GM18858 (cell line): ENCODE measurements around the gene LYPD4.

Experiments
- ATAC-seq: cut with Tn5 transposase; IDR thresholded peaks from one replicate; pipeline ENCODE4 v1.9.1; 2021; ENCODE audit not compliant: unreplicated experiment

The LYPD4 gene

GRCh38 chr19:41844601-41845000 lies at the start of gene LYPD4:
LYPD4 (minus strand) TSS chr19:41844683; CDS start chr19:41839285, 5,398 bp downstream.
- no peak for ATAC-seq

- ATAC-seq: no peak
Measured at GRCh38 chr19:41893899-41894298, 49.4 kb upstream of the LYPD4 start.

GRCh38 chr19:41892173-41892902 lies 47.9 kb upstream of the LYPD4 start:
- ATAC-seq: no peak

- no peak for ATAC-seq
Measured at GRCh38 chr19:41890936-41891335, 46.5 kb upstream of the LYPD4 start.

GRCh38 chr19:41889896-41890295 lies 45.4 kb upstream of the LYPD4 start:
- no peak for ATAC-seq

- no peak for ATAC-seq
Measured at GRCh38 chr19:41888926-41889325, 44.4 kb upstream of the LYPD4 start.

- ATAC-seq: no peak
Measured at GRCh38 chr19:41887711-41888382, 43.4 kb upstream of the LYPD4 start.

- no peak for ATAC-seq
Measured at GRCh38 chr19:41886761-41887710, 42.6 kb upstream of the LYPD4 start.

GRCh38 chr19:41883821-41884733 lies 39.6 kb upstream of the LYPD4 start:
- peak; percentile 76 for ATAC-seq

GRCh38 chr19:41883463-41883820 lies 39.0 kb upstream of the LYPD4 start:
- no peak for ATAC-seq

- no peak for ATAC-seq
Measured at GRCh38 chr19:41882568-41883462, 38.3 kb upstream of the LYPD4 start, which contains the start of gene ARHGEF1. ARHGEF1 (plus strand) TSS chr19:41883184; CDS start chr19:41888083, 4,899 bp downstream.

- ATAC-seq: no peak
Measured at GRCh38 chr19:41880329-41880708, 35.8 kb upstream of the LYPD4 start.

- no peak for ATAC-seq
Measured at GRCh38 chr19:41879670-41880328, 35.3 kb upstream of the LYPD4 start.

- no peak for ATAC-seq
Measured at GRCh38 chr19:41879080-41879479, 34.6 kb upstream of the LYPD4 start.

- no peak for ATAC-seq
Measured at GRCh38 chr19:41877916-41878905, 33.7 kb upstream of the LYPD4 start.

- ATAC-seq: peak; percentile 50
Measured at GRCh38 chr19:41876847-41877832, 32.7 kb upstream of the LYPD4 start, which contains the start of gene CD79A. CD79A (plus strand) TSS chr19:41877279; CDS start chr19:41877305, 26 bp downstream.
